ENCODE results near the gene FBXO22.
"Not testable (repeated sequence)": the region's sequence is repeated elsewhere in the genome, so short reads cannot be mapped to it uniquely, and the experiment has no call there.

Gene FBXO22

GRCh38 chr15:75981149-75981815 lies 77.6 kb downstream of the FBXO22 start:
- DNase-seq (ENCODE audit: low spot score), result no peak

GRCh38 chr15:75982468-75982867 lies 78.8 kb downstream of the FBXO22 start:
- DNase-seq (ENCODE audit: low spot score), result no peak

GRCh38 chr15:75984706-75985105 lies 81.0 kb downstream of the FBXO22 start:
- not testable (repeated sequence) for DNase-seq (ENCODE audit: low spot score)

- DNase-seq (ENCODE audit: low spot score), result no peak
These were observed 82.3 kb downstream of the FBXO22 start for GRCh38 chr15:75985971-75986370.

GRCh38 chr15:75989045-75989444 lies 85.4 kb downstream of the FBXO22 start:
- no peak for DNase-seq (ENCODE audit: low spot score)

GRCh38 chr15:75989875-75990274 lies 86.2 kb downstream of the FBXO22 start:
- DNase-seq (ENCODE audit: low spot score), result no peak

Measured in left forelimb (tissue), 1 donor.